ENCODE data around the gene CRYGN. TPM values are rescaled to one million over a fixed set of nuclear protein-coding genes. Genes with fewer than 3 reads are reported as not detected.

CRYGN gene
- total RNA-seq, 4 donors from 2014 or later: 0.73 to 2.9 (median 2.4) TPM; not detected in 1

DNA sequence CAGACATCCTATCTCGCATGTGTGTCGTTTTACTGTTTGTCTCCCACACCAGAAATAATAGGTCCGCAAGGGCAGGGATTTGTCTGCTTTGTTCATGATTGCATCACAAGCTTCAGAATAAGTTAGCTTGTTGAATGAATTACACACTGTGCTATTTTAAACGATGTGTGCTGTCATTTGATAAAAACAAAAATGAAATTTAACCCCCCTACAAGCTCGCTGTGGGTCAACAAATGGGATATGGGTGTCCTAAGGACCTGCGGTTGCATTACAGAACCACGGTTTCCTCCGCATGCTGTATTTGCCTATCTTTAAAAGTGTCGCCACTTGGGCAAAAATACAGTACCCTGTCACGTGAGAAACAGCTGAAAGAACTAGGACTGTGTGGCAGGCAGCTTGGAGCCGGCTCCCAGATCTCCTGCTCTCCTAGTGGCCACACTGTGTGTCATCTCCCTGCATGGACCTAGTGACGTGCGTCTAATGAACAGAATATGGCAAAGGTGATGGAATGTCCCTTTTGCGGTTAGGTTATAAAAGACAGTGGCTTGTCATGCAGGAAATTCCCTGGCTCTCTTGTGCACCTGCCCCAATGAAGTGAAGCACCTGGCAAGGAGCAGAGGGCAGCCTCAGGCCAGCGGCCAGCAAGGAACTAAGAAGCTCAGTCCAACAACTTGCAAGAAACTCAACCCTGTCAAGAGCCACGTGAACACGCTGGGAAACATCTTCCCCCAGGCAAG lies 32.9 kb upstream of the CRYGN start:
- no peak overlapping the region for H3K27ac ChIP-seq
- no peaks in the 10 kb centered on the region for H3K27me3 ChIP-seq
- no peak overlapping the region for H3K4me3 ChIP-seq
- TF ChIP-seq POLR2A (IDR thresholded peaks at IDR 0.05) (no peak), CTCF (IDR thresholded peaks at IDR 0.05) (no peak)
- no peaks in the 10 kb centered on the region for H3K9me3 ChIP-seq
- intact Hi-C loops (cut with DNase I; ENCODE audit: low total_unique reads): no loop called here
- no peak for DNase-seq
- no peaks in the 10 kb centered on the region for H3K36me3 ChIP-seq
- no peaks in the 10 kb centered on the region for H3K4me1 ChIP-seq

DNA sequence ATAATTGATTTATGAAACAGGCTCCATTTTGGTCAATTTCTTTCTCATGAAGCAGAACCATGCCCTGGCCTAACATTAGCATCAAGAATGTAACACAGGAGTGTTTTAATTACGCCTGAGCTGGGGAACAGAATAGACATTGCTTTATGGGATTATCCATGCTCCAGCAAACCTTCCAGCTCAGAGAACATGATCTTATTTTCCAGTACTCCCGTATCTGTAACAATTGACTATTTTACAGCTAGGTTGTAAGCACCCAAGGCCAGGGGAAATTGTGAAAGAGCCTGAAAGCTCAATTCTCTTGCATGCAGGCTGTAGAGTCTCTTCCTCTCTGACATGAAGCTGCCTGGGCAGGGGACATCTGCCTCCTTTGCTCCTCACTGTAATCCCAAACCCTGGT lies 30.8 kb upstream of the CRYGN start:
- Histone ChIP-seq H3K4me3 (no peak overlapping the region), H3K9me3 (no peaks in the 10 kb centered on the region), H3K27me3 (no peaks in the 10 kb centered on the region), H3K36me3 (no peaks in the 10 kb centered on the region), H3K4me1 (no peaks in the 10 kb centered on the region), H3K27ac (no peak overlapping the region)
- TF ChIP-seq POLR2A (IDR thresholded peaks at IDR 0.05): no peak
- no peak for TF ChIP-seq CTCF (IDR thresholded peaks at IDR 0.05)
- DNase-seq: no peak
- intact Hi-C loops (cut with DNase I; ENCODE audit: low total_unique reads): no loop called here

GRCh38 chr7:151469281-151469680 lies 29.3 kb upstream of the CRYGN start:
- H3K27me3 ChIP-seq: no peaks in the 10 kb centered on the region
- intact Hi-C loops (cut with DNase I; ENCODE audit: low total_unique reads): loop anchor here (10.0 kb wide), 1 partner anchor 286 kb away; no protein-coding TSS in a partner anchor
- no peaks in the 10 kb centered on the region for H3K36me3 ChIP-seq

GRCh38 chr7:151468217-151469018 lies 28.5 kb upstream of the CRYGN start:
- Histone ChIP-seq H3K4me3 (no peak overlapping the region), H3K27me3 (no peaks in the 10 kb centered on the region), H3K36me3 (no peaks in the 10 kb centered on the region), H3K27ac (no peak overlapping the region), H3K4me1 (no peaks in the 10 kb centered on the region), H3K9me3 (no peaks in the 10 kb centered on the region)
- TF ChIP-seq POLR2A (IDR thresholded peaks at IDR 0.05) (no peak), CTCF (IDR thresholded peaks at IDR 0.05) (no peak)
- intact Hi-C loops (cut with DNase I; ENCODE audit: low total_unique reads): loop anchor here (10.0 kb wide), 1 partner anchor 286 kb away; no protein-coding TSS in a partner anchor
- no peak for DNase-seq

More at GRCh38 chr7:151469281-151469680, 29.3 kb upstream of the CRYGN start:
- H3K4me1 ChIP-seq: no peaks in the 10 kb centered on the region
- DNase-seq: no peak
- H3K27ac ChIP-seq: no peak overlapping the region
- TF ChIP-seq CTCF (IDR thresholded peaks at IDR 0.05): no peak
- TF ChIP-seq POLR2A (IDR thresholded peaks at IDR 0.05): no peak
- no peak overlapping the region for H3K4me3 ChIP-seq
- H3K9me3 ChIP-seq: no peaks in the 10 kb centered on the region

- no peak overlapping the region for H3K27ac ChIP-seq
- no peak for DNase-seq
- H3K27me3 ChIP-seq: no peaks in the 10 kb centered on the region
- no peaks in the 10 kb centered on the region for H3K36me3 ChIP-seq
- H3K9me3 ChIP-seq: peaks cover 0 to 5% of the 10 kb centered on the region in 2 donors
- no peak for TF ChIP-seq CTCF (IDR thresholded peaks at IDR 0.05)
- no peak for TF ChIP-seq POLR2A (IDR thresholded peaks at IDR 0.05)
- intact Hi-C loops (cut with DNase I; ENCODE audit: low total_unique reads): loop anchor here (10.0 kb wide), 1 partner anchor 290 kb away; no protein-coding TSS in a partner anchor
- H3K4me3 ChIP-seq: no peak overlapping the region
- H3K4me1 ChIP-seq: peaks cover 0 to 11% of the 10 kb centered on the region in 2 donors
Measured at GRCh38 chr7:151465169-151465568, 25.2 kb upstream of the CRYGN start.

Data from uterus (tissue), 4 donors.